D721Med (cell line): ENCODE data around the gene PFDN1.
A peak's percentile ranks its signal among the peaks of the same experiment; 100 is the strongest.

ENCODE experiments used
- DNase-seq: peaks from one replicate; pipeline ENCODE4 v3.0.0; 2011; ENCODE audit warnings: low spot score; ENCODE audit not compliant: insufficient read length
- FAIRE-seq: peaks from 2 replicates; lab custom pipeline; 2011; peaks lifted over from hg19 to GRCh38; lab: Jason Lieb, UNC
- TF ChIP-seq, protein P1 (sequence below): IDR thresholded peaks from 2 replicates; pipeline ENCODE4 v1.5.1; 2012; ENCODE audit warnings: mild to moderate bottlenecking, control low read depth; ENCODE audit not compliant: insufficient read depth; ENCODE audit errors: missing control alignments

Gene PFDN1

DNA sequence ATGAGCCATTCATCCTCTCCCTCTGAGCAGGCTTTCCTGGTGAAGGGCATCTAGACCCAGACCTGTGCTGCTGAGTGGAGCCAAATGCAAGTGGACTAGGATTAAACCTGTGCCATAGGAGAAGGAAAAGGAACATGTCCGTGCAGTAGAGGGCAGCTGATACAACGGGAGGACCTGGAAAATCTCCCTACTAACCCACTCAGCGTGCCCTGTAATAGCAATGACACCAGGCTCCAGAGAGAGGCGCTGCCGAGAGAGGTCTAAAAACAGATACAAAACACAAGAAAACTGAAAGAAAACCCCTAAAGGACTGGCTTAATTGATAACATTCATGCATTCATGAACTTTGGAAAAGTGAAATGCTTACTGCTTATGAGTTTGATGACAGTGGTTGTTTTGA lies 60.8 kb downstream of the PFDN1 start:
- TF ChIP-seq, protein P1, sequence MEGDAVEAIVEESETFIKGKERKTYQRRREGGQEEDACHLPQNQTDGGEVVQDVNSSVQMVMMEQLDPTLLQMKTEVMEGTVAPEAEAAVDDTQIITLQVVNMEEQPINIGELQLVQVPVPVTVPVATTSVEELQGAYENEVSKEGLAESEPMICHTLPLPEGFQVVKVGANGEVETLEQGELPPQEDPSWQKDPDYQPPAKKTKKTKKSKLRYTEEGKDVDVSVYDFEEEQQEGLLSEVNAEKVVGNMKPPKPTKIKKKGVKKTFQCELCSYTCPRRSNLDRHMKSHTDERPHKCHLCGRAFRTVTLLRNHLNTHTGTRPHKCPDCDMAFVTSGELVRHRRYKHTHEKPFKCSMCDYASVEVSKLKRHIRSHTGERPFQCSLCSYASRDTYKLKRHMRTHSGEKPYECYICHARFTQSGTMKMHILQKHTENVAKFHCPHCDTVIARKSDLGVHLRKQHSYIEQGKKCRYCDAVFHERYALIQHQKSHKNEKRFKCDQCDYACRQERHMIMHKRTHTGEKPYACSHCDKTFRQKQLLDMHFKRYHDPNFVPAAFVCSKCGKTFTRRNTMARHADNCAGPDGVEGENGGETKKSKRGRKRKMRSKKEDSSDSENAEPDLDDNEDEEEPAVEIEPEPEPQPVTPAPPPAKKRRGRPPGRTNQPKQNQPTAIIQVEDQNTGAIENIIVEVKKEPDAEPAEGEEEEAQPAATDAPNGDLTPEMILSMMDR: no peak
- no peak for DNase-seq
- no peak for FAIRE-seq

DNA sequence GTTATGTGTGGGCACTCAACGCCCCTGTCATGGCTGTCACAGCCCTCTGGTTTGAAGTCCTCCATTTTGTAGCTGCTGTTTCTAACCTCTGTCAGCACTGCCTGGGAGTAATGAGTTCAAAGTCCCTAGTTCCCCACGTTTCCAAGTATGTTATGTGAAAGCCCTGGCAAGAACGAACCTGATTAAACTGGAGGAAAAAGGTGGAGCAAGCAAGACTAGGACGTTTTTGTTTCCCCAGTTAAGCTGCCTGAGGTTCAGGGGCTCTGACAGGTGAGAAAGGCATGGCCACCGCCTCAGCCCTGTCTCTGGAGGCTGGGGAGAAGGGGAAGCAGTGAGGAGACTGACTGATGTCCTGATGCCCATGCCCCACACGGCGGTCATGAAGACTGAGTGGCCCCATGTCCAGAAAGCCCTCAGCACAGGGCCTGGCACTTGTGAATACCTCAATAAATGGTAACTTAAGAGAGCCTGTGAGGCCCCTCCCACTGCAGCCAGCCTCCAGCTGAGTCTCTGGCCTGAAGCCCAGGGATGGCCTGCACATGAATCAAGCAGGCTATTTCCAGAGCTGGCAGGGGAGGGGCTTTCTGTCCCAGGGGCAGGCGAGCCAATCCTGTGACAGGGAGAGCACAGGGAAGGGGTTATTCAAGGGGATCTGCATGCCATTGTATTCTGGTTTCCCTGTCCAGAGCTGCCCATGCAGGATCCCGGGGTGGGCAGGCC lies 61.8 kb downstream of the PFDN1 start:
- FAIRE-seq (no peak), DNase-seq (no peak)
- TF ChIP-seq, protein P1: no peak

DNA sequence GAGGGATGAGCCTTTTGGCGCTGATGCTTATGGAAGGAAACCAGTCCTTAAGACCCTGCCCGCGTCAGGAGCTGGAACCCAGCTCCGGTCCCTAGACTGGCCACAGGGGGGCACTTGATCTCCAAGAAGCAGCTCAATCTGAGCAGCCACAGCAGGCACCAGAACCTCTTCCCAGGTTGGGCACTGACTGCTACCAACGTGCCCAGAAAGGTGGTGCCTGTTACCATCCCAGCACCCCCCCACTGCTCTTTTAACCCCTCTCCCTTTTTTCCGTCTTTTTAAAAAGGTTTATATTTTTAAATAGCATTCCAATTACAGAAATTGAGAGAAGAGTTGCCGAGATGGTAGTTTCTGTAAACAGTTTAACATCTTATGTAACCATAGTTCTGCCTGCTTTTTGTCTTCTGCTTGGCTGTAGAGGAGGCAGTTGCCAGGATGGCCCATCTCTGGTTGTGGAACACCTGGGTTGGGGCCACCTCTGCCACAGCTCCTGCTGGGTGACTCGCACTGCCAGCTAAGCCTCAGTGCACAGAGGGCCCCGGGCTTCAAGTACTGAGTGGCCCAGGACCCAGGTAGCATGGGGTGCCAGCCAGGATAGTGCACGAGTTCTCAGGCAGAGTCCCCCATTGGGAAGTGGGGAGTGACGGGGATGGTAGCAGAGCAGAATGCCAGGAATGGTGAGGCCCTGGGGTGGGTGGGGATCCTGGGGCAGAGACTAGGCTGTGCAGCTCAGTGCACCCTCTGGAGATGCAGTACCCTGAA lies 62.8 kb downstream of the PFDN1 start:
- DNase-seq: peak; percentile 28
- FAIRE-seq: no peak
- TF ChIP-seq, protein P1: peak; percentile 74

GRCh38 chr5:140239461-140239860 lies 63.4 kb downstream of the PFDN1 start:
- TF ChIP-seq, protein P1: no peak
- no peak for FAIRE-seq
- DNase-seq: no peak

GRCh38 chr5:140238756-140239155 lies 64.1 kb downstream of the PFDN1 start:
- TF ChIP-seq, protein P1: no peak
- FAIRE-seq (no peak), DNase-seq (no peak)

- DNase-seq: no peak
- no peak for FAIRE-seq
- TF ChIP-seq, protein P1: no peak
These were observed 65.9 kb downstream of the PFDN1 start for GRCh38 chr5:140236891-140237598.
